ENCODE results near the gene TMEM202.

DNA sequence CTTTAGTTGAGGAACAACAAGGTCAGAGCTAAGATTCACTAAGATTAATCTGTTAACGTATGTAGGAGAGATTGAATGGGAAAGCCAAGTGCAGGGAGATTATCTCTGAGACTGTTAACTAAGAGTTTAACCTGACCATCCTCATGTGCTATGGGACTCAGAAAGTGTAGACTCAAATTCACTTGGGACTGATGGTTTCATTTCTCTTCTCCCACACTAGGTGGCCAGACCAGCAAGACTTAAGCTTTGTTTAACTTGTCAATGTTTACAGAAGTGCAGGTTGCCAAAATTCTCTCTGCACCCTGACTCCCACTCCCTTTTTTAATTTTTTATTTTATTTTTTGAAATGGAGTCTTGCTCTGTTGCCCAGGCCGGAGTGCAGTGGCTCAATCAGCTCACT, 16.0 kb upstream of the TMEM202 start:
- peak; percentile 20 for TF ChIP-seq CTCF (IDR thresholded peaks at IDR 0.05)
- no peak for TF ChIP-seq POLR2A (IDR thresholded peaks at IDR 0.05; ENCODE audit: low read length)
- TF ChIP-seq EP300 (IDR thresholded peaks at IDR 0.05): no peak
- no peak for TF ChIP-seq CEBPB (IDR thresholded peaks at IDR 0.05)
- TF ChIP-seq, protein P1, sequence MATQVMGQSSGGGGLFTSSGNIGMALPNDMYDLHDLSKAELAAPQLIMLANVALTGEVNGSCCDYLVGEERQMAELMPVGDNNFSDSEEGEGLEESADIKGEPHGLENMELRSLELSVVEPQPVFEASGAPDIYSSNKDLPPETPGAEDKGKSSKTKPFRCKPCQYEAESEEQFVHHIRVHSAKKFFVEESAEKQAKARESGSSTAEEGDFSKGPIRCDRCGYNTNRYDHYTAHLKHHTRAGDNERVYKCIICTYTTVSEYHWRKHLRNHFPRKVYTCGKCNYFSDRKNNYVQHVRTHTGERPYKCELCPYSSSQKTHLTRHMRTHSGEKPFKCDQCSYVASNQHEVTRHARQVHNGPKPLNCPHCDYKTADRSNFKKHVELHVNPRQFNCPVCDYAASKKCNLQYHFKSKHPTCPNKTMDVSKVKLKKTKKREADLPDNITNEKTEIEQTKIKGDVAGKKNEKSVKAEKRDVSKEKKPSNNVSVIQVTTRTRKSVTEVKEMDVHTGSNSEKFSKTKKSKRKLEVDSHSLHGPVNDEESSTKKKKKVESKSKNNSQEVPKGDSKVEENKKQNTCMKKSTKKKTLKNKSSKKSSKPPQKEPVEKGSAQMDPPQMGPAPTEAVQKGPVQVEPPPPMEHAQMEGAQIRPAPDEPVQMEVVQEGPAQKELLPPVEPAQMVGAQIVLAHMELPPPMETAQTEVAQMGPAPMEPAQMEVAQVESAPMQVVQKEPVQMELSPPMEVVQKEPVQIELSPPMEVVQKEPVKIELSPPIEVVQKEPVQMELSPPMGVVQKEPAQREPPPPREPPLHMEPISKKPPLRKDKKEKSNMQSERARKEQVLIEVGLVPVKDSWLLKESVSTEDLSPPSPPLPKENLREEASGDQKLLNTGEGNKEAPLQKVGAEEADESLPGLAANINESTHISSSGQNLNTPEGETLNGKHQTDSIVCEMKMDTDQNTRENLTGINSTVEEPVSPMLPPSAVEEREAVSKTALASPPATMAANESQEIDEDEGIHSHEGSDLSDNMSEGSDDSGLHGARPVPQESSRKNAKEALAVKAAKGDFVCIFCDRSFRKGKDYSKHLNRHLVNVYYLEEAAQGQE (IDR thresholded peaks at IDR 0.05): no peak
- TF ChIP-seq RAD21 (conservative IDR thresholded peaks at IDR 0.05 in 1 of 2, IDR thresholded peaks at IDR 0.05 in 1 of 2): peak in 1 of 2 experiments; percentile 15; a peak in 1 of 5 replicates
- no peak for TF ChIP-seq CHD2 (IDR thresholded peaks at IDR 0.05; ENCODE audit: low read length, partially characterized antibody)
- no peak for TF ChIP-seq EHMT2 (IDR thresholded peaks at IDR 0.05; ENCODE audit: low read depth)
- TF ChIP-seq ZFP36 (IDR thresholded peaks at IDR 0.05; ENCODE audit: borderline replicate concordance, partially characterized antibody): no peak
- TF ChIP-seq, protein P2, sequence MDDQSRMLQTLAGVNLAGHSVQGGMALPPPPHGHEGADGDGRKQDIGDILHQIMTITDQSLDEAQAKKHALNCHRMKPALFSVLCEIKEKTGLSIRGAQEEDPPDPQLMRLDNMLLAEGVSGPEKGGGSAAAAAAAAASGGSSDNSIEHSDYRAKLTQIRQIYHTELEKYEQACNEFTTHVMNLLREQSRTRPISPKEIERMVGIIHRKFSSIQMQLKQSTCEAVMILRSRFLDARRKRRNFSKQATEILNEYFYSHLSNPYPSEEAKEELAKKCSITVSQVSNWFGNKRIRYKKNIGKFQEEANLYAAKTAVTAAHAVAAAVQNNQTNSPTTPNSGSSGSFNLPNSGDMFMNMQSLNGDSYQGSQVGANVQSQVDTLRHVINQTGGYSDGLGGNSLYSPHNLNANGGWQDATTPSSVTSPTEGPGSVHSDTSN (IDR thresholded peaks at IDR 0.05): no peak
- TF ChIP-seq POLR2AphosphoS2 (conservative IDR thresholded peaks at IDR 0.05; ENCODE audit: low read length): no peak
- no peak for TF ChIP-seq RFX5 (IDR thresholded peaks at IDR 0.05)
- TF ChIP-seq TFCP2L1 (CRISPR knock-in tag; IDR thresholded peaks at IDR 0.05): no peak
- TF ChIP-seq RCOR1 (IDR thresholded peaks at IDR 0.05; ENCODE audit: low read depth, low read length): no peak

All from A549 (cell line).